ENCODE measurements around the gene ANO9.

DNA sequence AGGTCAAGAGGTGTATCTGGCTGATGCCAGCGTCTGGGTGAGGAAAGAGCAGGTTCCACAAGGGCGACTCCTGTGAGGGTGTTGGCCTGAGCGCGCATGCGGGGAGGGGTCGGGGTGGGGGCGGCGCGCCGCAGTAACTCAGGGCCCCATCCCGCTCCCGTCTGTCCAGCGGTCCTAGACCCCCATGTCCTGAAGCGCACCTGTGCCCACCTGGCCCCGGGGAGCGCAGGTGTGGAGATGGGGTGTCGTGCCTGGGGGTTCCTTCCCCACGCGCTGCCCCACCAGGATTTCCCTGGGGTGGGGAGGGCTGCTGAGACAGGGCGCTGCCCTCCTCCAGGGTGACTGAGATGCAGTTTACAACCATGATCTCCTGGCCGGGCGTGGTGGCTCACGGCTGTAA lies 44.4 kb upstream of the ANO9 start:
- no peak for TF ChIP-seq POLR2AphosphoS5 (IDR thresholded peaks at IDR 0.05)
- TF ChIP-seq, protein P1, sequence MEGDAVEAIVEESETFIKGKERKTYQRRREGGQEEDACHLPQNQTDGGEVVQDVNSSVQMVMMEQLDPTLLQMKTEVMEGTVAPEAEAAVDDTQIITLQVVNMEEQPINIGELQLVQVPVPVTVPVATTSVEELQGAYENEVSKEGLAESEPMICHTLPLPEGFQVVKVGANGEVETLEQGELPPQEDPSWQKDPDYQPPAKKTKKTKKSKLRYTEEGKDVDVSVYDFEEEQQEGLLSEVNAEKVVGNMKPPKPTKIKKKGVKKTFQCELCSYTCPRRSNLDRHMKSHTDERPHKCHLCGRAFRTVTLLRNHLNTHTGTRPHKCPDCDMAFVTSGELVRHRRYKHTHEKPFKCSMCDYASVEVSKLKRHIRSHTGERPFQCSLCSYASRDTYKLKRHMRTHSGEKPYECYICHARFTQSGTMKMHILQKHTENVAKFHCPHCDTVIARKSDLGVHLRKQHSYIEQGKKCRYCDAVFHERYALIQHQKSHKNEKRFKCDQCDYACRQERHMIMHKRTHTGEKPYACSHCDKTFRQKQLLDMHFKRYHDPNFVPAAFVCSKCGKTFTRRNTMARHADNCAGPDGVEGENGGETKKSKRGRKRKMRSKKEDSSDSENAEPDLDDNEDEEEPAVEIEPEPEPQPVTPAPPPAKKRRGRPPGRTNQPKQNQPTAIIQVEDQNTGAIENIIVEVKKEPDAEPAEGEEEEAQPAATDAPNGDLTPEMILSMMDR (IDR thresholded peaks at IDR 0.05 in 8 of 11, conservative IDR thresholded peaks at IDR 0.05 in 3 of 11): no peak

All from spleen (tissue), 7 donors.